Measurements from ENCODE around the gene CENPX.
"Not testable (repeated sequence)": the region's sequence is repeated elsewhere in the genome, so short reads cannot be mapped to it uniquely, and the experiment has no call there.

The CENPX gene

DNA sequence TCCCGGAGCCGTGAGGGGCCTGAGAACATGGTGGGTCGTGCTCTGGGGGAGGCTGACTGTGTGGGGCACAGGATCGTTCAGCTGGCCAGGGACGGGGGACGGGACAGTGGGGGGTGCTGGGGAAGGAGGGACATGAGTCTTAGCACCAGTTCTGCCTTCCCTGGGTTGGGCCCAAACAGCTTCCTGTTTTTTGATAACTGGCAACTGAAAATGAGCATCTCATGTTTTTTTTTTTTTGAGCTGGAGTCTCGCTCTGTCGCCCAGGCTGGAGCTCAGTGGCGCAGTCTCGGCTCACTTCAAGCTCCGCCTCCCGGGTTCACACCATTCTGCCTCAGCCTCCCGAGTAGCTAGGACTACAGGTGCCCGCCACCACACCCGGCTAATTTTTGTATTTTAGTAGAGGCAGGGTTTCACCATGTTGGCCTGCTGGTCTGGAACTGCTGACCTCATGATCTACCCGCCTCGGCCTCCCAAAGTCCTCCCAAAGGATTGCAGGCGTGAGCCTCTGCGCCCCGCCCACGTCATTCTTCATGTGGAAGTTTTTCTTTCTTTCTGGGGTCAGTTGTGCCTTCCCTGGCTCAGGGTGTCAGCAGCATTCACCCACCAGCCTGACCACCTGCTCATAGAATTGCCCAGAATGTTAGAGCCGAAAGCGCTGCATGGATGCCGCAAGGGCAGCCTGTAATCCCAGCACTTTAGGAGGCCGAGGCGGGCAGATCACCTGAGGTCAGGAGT lies 38.9 kb downstream of the CENPX start:
- no peaks in the 10 kb centered on the region for H3K9me3 ChIP-seq (ENCODE audit: control insufficient read depth, insufficient read depth, low read length)
- H3K4me1 ChIP-seq (ENCODE audit: control insufficient read depth, low read length): peaks cover 2% of the 10 kb centered on the region; the same call in 1 of the 2 replicates
- TF ChIP-seq, protein P1, sequence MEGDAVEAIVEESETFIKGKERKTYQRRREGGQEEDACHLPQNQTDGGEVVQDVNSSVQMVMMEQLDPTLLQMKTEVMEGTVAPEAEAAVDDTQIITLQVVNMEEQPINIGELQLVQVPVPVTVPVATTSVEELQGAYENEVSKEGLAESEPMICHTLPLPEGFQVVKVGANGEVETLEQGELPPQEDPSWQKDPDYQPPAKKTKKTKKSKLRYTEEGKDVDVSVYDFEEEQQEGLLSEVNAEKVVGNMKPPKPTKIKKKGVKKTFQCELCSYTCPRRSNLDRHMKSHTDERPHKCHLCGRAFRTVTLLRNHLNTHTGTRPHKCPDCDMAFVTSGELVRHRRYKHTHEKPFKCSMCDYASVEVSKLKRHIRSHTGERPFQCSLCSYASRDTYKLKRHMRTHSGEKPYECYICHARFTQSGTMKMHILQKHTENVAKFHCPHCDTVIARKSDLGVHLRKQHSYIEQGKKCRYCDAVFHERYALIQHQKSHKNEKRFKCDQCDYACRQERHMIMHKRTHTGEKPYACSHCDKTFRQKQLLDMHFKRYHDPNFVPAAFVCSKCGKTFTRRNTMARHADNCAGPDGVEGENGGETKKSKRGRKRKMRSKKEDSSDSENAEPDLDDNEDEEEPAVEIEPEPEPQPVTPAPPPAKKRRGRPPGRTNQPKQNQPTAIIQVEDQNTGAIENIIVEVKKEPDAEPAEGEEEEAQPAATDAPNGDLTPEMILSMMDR (IDR thresholded peaks at IDR 0.05; ENCODE audit: low read depth, low read length, poor library complexity, severe bottlenecking): no peak
- no peak for TF ChIP-seq EZH2phosphoT487 (IDR thresholded peaks at IDR 0.05; ENCODE audit: borderline replicate concordance, low read length)
- H3F3A ChIP-seq (ENCODE audit: control insufficient read depth, insufficient read depth): no peaks in the 10 kb centered on the region; the same call in 1 of the 2 replicates
- H3K9me2 ChIP-seq (replicated peaks; ENCODE audit: control insufficient read depth, low read length): no peaks in the 10 kb centered on the region
- H3K4me3 ChIP-seq (ENCODE audit: low read length): no peak overlapping the region
- no peak overlapping the region for H3K4me2 ChIP-seq (ENCODE audit: low read length)
- H3K79me2 ChIP-seq (ENCODE audit: control insufficient read depth, low read length): no peaks in the 10 kb centered on the region; the same call in 1 of the 2 replicates
- no peaks in the 10 kb centered on the region for H4K20me1 ChIP-seq (ENCODE audit: control insufficient read depth, insufficient read depth, low read depth, low read length)
- no peaks in the 10 kb centered on the region for H3K27me3 ChIP-seq (ENCODE audit: control insufficient read depth, low read length)
- no peak overlapping the region for H3K27ac ChIP-seq (ENCODE audit: low read depth, low read length)
- H3K36me3 ChIP-seq (ENCODE audit: control insufficient read depth, low read length): peaks cover 23% of the 10 kb centered on the region; the same call in 1 of the 2 replicates

DNA sequence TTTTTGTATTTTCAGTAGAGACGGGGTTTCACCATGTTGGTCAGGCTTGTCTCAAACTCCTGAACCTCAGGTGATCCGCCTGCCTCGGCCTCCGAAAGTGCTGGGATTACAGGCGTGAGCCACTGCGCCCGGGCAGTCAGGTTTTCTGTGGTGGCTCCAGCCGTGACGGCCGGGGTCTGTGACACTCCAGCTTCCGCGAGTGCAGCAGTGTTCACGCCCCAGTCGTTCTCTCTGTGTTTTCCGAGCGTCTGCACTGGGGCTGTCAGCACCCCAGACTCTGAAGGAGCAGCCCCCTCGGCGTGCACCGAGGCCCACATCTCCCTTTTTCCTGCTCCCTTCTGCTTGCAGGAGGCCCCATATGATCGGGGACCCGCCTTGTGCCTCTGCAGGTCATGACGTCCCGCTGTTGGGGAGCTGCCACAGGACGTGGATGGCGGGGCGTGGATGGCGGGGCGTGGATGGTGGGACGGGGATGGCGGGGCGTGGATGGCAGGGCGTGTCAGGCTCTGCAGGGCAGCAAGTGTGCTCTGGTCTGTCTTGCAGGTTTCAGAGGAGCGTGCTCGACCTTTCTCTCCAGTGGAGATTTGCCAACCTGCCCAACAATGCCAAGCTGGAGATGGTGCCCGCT lies 39.6 kb downstream of the CENPX start:
- no peaks in the 10 kb centered on the region for H3K9me3 ChIP-seq (ENCODE audit: control insufficient read depth, insufficient read depth, low read length)
- peaks cover 23% of the 10 kb centered on the region; the same call in 1 of the 2 replicates for H3K36me3 ChIP-seq (ENCODE audit: control insufficient read depth, low read length)
- no peaks in the 10 kb centered on the region for H3K9me2 ChIP-seq (replicated peaks; ENCODE audit: control insufficient read depth, low read length)
- peaks cover 7% of the 10 kb centered on the region for H3K4me1 ChIP-seq (ENCODE audit: control insufficient read depth, low read length)
- TF ChIP-seq EZH2phosphoT487 (IDR thresholded peaks at IDR 0.05; ENCODE audit: borderline replicate concordance, low read length): no peak
- TF ChIP-seq, protein P1 (IDR thresholded peaks at IDR 0.05; ENCODE audit: low read depth, low read length, poor library complexity, severe bottlenecking): no peak
- peaks cover 4% of the 10 kb centered on the region for H3K79me2 ChIP-seq (ENCODE audit: control insufficient read depth, low read length)
- H3K27me3 ChIP-seq (ENCODE audit: control insufficient read depth, low read length): no peaks in the 10 kb centered on the region
- H4K20me1 ChIP-seq (ENCODE audit: control insufficient read depth, insufficient read depth, low read depth, low read length): no peaks in the 10 kb centered on the region
- H3K4me3 ChIP-seq (ENCODE audit: low read length): no peak overlapping the region
- H3K4me2 ChIP-seq (ENCODE audit: low read length): no peak overlapping the region
- H3F3A ChIP-seq (ENCODE audit: control insufficient read depth, insufficient read depth): no peaks in the 10 kb centered on the region; the same call in 1 of the 2 replicates
- no peak overlapping the region for H3K27ac ChIP-seq (ENCODE audit: low read depth, low read length)

DNA sequence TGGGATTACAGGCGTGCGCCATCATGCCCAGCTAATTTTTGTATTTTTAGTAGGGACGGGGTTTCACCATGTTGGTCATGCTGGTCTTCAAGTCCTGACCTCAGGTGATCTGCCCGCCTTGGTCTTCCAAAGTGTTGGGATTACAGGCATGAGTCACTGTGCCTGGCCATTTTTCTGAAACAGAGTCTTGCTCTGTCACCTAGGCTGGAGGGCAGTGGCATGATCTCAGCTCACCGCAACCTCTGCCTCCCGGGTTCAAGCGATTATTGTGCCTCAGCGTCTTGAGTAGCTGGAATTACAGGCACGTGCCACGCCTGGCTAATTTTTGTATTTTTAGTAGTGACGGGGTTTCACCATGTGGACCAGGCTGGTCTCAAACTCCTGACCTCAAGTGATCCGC lies 41.2 kb downstream of the CENPX start:
- H3K4me3 ChIP-seq (ENCODE audit: low read length); H3K79me2 ChIP-seq (ENCODE audit: control insufficient read depth, low read length); H3K27me3 ChIP-seq (ENCODE audit: control insufficient read depth, low read length); H3K27ac ChIP-seq (ENCODE audit: low read depth, low read length); H3K9me3 ChIP-seq (ENCODE audit: control insufficient read depth, insufficient read depth, low read length); H3K4me2 ChIP-seq (ENCODE audit: low read length); H3F3A ChIP-seq (ENCODE audit: control insufficient read depth, insufficient read depth); H3K9me2 ChIP-seq (replicated peaks; ENCODE audit: control insufficient read depth, low read length); H4K20me1 ChIP-seq (ENCODE audit: control insufficient read depth, insufficient read depth, low read depth, low read length): not testable (repeated sequence)
- Histone ChIP-seq H3K4me1 (ENCODE audit: control insufficient read depth, low read length) (peaks cover 12% of the 10 kb centered on the region), H3K36me3 (ENCODE audit: control insufficient read depth, low read length) (peaks cover 23% of the 10 kb centered on the region; the same call in 1 of the 2 replicates)

All from DOHH2 (cell line).